GM12891 (cell line): Measurements from ENCODE around the gene AGO3.

Experiments
- POLR2A ChIP-seq: IDR thresholded peaks from 2 replicates; pipeline ENCODE4 v1.6.1; 2011; ENCODE audit warnings: low read depth, low read length, control low read depth
- POLR2AphosphoS5 ChIP-seq: IDR thresholded peaks from 2 replicates; pipeline ENCODE4 v1.6.1; 2011; ENCODE audit warnings: low read depth, low read length, control low read depth
- POU2F2 ChIP-seq: IDR thresholded peaks from 2 replicates; pipeline ENCODE4 v1.6.1; 2011; ENCODE audit warnings: low read depth, mild to moderate bottlenecking, control low read depth, low read length, moderate library complexity
- TAF1 ChIP-seq: IDR thresholded peaks from 2 replicates; pipeline ENCODE4 v1.6.1; 2011; ENCODE audit warnings: low read depth, low read length, control low read depth

GRCh38 chr1:36118447-36119204 lies 187.7 kb downstream of the AGO3 start:
- TF ChIP-seq POU2F2 (no peak), TAF1 (no peak), POLR2A (no peak), POLR2AphosphoS5 (no peak)
